GM21447 (cell line): Measurements from ENCODE around the gene PRR14L.
"Not testable (repeated sequence)": the region's sequence is repeated elsewhere in the genome, so short reads cannot be mapped to it uniquely, and the experiment has no call there.

Source experiments
- ATAC-seq: cut with Tn5 transposase; IDR thresholded peaks from one replicate; pipeline ENCODE4 v1.9.1; 2021; ENCODE audit not compliant: unreplicated experiment

Gene PRR14L

DNA sequence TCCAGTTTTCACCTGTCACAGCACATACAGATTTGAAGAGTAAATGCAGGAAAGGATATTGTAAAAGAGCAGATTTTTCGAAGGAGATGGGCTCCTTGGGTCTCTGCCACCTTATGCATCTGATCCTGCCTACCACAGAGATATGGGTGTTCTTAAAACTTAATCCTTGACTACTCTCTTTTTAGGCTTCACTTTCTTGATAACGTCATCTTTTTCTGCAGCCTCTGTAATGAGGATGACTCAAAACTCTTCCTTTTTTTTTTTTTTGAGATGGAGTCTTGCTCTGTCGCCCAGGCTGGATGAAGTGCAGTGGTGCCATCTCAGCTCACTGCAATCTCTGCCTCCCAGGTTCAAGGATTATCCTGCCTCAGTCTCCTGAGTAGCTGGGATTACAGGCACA, 7.8 kb downstream of the PRR14L start:
- ATAC-seq = no peak

DNA sequence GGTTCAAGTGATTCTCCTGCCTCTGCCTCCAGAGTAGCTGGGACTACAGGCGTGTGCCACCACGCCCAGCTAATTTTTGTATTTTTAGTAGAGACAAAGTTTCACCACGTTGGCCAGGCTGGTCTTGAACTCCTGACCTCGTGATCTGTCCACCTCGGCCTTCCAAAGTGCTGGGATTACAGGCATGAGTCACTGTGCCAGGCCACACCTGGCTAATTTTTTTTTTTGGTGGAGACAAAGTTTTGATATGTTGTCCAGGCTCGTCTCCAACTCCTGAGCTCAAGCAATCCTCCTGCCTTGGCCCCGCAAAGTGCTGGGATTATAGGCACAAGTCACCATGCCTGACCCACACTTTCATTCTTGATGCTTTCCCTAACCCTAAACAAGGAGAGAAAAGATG, 9.6 kb downstream of the PRR14L start:
- not testable (repeated sequence) for ATAC-seq

DNA sequence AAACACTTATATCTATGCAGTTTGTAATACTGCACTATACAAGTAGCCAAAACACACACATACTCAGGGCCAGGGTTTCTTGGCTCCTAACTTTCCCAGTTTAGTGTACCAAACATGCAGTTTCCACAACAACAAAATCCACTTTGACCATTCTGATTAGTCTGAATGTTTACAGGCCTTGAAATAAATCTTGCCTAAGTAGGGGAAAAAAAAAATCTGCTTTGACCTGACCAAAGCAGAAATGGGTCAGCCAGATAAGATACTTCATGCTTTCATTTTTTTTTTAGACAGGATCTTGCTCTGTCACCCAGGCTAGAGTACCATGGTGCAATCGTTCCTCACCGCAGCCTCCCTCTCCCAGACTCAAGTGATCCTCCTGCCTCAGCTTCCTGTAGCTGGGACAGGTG, 10.1 kb downstream of the PRR14L start:
- no peak for ATAC-seq

DNA sequence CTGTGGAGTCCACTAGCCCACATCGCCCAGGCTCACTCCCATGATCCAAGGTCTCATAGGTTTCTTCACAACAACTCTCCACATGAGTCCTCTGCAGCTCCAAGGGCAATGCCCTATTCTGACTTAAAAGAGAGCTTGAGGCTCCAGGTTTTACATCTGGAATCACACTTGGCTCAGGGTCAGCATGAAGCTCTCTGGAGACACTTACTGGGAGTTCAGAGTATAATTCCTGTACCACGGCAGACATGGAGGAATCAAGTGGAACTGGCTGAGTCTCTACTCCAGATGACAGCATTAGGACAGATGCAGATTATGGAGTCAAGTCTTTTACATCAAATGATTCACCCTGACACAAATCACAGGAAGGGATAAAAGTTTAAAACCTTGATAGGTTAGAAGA, 11.4 kb downstream of the PRR14L start:
- ATAC-seq = no peak

DNA sequence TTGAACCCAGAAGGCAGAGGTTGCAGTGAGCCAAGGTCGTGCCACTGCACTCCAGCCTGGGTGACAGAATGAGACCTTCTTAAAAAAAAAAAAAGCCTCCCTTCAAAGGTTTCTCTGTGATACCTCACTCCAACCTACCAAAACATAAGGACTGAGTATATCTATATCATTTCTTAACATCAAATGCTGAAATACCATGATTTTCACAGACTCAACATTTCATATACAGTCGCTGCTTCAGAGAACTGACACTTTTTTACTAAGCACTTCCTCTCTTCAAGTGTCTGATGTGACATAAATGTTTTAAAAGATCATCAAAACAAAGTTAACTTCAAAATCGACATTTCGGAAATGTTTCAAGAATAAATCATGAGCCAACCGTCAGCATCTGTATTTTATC, 12.0 kb downstream of the PRR14L start:
- no peak for ATAC-seq

DNA sequence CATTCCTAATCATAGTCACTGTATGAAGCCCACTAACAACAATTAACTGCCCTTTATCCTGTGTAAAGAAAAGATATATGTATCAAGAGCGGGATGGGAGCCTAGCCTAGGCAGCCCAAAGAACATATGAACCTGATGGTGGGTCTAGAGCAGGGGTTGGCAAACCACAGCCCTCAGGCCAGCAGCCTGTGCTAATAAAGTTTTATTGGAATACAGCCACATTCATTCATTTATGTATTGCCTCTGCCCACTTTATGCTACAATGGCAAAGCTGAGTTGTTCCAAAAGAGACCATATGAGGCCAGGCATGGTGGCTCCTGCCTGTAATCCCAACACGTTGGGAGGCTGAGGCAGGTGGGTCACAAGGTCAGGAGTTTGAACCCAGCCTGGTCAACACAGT, 13.5 kb downstream of the PRR14L start:
- ATAC-seq = no peak

DNA sequence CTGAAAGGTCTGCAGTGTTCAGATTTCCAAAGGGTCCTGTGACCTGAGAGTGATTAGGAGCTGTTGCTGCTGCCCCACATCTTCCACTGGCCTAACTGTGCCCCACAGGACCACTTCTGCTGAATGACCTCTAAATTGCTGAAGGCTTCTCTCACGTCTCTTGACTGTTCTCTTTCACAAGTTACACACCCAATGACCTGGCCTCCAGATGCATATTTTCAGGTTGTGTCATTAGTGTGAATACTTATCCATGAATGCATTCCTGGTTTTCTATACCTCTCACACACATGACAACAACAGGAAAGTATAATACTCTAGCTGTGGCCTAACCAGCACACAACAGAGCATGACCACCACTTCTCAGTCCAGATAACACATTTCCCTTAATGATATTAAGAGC, 15.4 kb downstream of the PRR14L start:
- no peak for ATAC-seq

DNA sequence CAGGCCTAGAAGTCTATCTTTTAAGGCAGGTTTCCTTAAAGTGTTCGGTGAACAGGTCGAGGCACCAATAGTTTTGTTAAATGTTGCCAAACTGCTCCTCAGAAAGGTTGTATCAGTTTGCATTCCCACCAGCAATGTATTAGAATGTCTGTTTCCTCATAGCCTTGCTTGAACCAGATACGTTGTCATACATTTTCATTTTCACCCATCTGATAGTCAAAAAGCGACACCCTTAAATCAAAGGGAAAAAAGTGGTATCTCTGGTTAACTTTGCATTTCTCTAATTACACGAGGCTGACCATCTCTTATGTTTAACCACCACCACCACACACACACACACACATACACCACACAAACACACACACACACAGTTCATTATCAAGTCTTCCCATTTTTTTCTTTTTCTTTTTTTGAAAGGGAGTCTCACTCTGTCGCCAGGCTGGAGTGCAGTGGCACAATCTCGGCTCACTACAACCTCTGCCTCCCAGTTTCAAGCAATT, 16.3 kb downstream of the PRR14L start:
- ATAC-seq = no peak

DNA sequence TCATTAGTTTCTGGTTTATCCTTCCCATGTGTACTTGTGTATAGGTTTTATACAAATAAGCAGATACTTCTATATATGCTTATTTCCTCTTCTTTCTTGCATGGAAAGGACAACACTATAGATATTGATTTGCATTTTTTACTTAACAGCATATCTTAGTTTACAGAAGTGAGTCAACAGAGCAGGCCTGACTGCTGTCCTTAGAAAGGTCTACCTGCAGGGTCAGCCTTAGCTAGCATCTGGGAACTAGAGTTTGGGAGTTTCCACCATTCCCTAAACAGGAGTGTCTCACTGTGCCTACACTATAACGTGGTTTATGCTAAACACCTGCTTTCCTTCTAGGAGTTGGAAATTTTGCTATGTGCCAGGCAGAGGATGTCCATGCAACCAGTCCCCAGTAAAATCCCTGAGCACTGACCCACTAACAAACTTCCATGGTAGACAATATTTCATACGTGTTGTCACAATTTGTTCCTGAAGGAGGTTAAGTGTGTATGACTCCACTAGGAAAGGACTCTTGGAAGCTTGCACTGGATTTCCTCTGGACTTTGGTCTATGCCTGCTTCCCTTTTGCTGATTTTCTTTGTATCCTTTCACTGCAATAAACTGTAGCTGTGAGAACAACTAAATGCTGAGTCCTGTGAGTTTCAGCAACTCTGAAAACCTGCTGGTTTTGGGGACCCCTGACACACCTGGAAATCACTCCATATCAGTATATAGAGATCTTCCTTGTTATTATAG, 17.7 kb downstream of the PRR14L start:
- no peak for ATAC-seq

DNA sequence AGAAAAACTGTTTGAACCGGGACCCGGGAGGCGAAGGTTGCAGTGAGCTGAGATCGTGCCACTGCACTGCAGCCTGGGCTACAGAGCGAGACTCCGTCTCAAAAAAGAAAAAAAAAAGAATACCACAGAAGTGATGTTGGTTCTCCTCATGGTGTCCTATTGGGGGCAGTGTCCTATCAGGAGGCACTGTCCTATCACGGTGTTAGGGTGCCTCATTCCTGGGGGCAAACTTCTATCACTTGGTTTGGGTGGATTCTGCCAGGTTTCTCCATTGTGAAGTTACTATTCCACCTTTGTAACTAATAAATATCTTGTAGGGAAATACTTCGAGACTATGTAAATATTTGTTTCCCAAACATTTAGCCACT, 19.6 kb downstream of the PRR14L start:
- no peak for ATAC-seq

DNA sequence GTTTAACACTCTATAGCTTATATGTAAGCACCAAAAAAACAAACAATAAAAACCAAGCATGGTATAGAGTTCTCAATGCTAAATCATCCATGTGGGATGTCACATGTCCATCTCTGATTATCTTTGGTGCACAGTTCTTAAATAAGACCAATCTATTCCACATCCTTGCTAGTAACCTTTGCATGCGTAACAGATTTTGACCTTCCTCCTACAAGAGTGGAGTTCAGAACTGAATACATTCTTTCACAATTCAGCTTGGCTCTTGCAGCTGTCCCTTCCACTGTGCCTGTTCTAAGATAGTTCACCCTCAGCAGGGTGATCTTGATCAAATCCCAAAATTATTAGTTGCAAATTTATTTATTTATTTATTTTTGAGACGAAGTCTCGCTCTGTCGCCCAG, 21.1 kb downstream of the PRR14L start:
- no peak for ATAC-seq

DNA sequence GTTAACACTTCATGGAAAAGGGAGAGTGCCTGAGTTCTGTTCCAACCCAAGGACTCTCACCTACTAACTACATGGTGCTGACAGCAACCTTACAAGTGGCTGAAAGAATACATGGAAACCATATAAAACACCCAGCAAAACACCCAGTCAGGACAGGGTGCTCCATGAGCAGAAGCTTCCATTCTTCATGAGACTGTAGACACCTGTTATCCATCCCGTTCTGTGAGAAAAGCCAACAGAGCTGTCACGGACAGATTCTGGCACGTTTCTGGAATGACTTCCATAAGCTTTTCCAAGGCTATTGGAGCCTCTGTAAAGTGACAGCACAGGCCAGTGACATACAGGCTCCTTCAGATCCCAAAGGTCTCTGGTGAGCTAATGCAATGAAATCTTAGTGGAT, 23.2 kb downstream of the PRR14L start:
- no peak for ATAC-seq

DNA sequence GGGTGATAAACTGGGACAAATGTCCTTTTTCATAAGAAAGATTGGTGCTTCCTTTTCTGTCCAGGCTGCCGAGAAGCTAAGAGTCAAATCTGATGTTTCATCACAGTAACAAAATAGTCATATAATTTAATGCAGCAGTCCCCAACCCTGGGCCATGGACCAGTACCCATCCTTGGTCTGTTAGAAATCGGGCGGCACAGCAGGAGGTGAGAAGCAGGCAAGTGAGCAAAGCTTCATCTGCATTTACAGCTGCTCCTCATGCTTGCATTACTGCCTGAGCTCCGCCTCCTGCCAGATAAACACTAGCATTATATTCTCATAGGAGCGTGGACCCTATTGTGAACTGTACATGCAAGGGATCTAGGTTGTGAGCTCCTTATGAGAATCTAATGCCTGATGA, 26.2 kb downstream of the PRR14L start:
- no peak for ATAC-seq

DNA sequence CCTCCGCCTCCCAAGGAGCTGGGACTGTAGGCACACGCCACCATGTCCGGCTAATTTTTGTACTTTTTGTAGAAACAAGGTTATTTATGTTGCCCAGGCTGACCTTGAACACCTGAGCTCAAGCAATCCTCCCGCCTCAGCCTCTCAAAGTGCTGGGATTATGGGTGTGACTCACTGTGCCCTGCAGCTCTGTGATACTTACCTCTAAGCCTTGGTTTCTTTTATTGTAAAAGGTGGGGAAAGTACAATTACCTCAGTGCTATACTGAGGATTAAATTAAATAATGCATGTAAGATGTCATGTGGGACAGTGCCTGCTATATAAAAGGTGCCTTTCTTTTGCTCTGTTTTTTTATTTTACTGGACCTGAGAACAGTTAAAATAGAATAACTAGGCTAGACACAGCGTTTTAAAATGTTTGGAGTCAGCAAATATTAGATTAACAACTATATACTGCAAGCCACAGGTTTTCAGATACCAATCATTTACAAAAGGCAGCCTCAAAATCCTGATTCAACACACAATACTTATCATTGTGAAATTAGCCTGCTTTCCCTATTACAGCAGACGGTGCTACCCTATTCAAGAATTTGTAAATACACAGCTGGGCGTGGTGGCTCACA, 30.0 kb downstream of the PRR14L start:
- no peak for ATAC-seq

DNA sequence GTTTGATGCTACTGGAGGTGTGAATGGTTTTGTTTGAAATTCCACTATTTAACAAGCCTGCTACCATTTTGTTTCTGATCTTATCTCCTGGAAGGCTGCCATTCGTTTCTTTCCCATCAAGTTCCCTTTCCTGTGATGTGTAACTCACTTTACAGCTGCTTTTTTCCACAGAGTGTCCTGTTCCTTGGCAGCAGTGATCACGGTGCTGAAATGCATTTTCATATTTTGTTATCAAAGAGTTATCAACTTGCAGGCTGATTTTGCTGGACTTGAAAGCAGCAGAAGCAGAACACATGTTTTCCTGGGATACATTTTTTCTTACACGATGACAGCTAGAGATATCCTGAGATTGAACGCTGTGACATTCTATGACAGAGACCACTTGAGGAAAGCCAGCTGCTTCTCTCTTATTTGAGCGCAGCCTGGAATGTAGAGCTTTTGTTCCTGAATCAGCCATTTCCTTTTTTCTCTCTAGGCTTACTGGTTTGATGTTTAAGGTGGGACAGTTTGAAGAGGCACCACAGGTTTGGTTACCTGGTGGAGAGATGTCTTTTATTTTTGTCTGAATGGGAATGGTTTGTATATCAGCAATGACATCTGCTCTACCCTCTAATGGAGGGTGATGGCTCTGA, 34.7 kb downstream of the PRR14L start:
- no peak for ATAC-seq

DNA sequence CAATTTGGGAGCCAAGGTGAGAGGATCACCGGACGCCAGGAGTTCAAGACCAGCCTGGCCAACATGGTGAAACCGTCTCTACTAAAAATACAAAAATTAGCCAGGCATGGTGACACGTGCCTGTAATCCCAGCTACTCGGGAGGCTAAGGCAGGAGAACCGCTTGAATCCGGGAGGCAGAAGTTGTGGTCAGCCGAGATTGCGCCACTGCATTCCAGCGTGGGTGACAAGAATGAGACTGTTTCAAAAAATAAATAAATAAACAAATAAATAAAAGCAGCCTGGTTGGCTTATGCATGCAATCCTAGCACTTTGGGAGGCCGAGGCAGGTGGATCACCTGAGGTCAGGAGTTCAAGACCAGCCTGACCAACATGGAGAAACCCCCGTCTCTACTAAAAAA, 38.7 kb downstream of the PRR14L start:
- ATAC-seq = not testable (repeated sequence)

DNA sequence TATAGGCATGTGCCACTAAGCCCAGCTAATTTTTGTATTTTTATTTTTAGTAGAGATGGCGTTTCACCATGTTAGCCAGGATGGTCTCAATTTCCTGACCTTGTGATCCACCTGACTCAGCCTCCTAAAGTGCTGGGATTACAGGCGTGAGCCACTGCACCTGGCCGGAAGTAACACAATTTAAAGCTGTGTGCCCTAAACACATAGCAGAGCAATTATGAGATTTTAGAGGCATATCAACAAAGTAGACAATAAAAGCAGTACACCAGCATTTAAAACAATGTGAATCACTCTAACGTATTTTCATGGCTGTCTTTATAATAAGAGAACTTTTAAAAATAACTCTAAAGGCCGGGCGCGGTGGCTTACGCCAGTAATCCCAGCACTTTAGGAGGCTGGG, 42.4 kb downstream of the PRR14L start:
- ATAC-seq = no peak

DNA sequence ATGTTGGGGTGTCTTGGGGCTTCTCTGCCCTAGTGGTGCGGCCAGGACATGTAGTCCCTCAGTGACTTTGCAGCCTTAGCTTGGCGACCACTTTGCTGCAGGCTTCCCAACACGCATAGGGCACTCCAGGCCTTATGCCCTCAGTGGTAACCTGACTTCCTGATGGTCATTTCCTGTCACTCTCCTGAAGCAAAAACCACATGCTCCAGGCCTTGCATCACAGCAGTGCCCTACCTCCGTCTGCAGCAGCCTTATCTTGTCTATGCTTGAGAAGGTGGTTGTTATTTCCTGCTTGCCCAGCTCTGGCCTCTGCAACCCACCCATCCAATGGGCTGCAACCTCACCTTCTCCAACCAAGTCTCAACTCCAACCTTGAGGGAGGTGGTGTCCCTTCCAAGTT, 54.5 kb downstream of the PRR14L start:
- no peak for ATAC-seq

DNA sequence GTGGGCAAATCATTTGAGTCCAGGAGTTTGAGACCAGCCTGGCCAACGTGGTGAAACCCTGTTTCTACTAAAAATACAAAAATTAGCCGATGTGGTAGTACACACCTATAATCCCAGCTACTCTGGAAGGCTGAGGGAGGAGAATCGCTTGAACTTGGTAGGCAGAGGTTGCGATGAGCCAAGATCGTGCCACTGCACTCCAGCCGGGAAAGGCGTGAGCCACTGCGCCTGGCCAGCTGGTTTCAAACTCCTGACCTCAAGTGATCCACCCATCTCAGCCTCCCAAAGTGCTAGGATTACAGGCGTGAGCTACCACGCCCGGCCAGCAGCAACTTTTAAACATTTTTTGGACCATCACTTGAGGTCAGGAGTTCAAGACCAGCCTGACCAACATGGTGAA, 55.9 kb downstream of the PRR14L start:
- ATAC-seq = not testable (repeated sequence)

DNA sequence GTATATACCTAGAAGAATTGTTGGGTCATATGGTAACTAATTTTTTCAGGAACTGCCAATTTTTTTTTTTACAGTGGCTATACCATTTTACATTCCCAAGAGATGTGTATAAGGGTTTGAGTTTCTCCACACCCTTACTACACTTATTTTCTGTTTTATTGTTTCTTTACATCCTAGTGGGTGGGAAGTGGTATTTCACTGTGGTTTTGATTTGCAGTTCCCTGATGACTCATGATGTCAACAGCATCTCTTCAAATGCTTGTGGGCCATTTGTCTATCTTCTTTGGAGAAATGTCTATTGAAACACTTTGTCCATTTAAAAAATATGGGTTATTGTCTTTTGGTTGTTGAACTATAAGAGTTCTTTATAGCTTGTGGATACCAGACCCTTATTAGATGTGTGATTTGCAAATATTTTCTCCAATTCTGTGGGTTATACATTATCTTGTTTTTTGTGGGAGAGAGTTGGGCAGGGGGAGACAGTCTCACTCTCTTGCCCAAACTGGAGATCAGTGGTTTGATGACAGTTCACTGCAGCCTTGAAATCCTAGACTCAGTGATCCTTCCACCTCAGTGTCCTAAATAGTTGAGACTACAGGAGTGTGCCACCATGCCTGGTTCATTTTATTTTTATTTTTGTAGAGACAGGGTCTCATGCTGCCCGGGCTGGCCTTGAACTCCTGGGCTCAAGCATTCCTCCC, 57.6 kb downstream of the PRR14L start:
- no peak for ATAC-seq

DNA sequence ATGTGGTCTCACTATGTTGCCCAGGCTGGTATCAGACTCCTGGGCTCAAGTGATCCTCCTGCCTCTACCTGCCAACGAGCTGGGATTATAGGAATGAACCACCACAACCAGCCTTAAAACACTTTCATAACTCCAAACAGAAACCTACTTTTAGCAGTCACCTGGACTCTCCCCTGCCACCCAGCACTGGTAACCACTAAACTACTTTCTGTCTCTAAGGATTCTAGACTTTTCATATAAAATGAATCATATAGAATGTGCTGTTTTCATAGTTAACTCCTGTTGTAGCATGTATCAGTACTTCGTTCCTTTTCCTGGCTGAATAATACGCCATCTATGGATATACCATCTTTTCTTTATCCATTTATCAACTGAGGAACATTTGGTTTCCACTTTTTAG, 58.5 kb downstream of the PRR14L start:
- no peak for ATAC-seq
